HepG2 (cell line): ENCODE results near the gene PLVAP. TPM values are rescaled to one million over a fixed set of nuclear protein-coding genes. Genes with fewer than 3 reads are reported as not detected.

Experiments
- ATAC-seq: fragments of 200-7000 bp; cut with Tn5 transposase; 3 replicates; pipeline ENCODE4 v1.9.1; 2020; ENCODE audit warnings: mild to moderate bottlenecking, moderate library complexity
- BruUV-seq: library from RNA; stranded (reverse); fragments of 400-500 nt; replicated peaks from 2 replicates; lab custom pipeline; 2021; lab: Mats Ljungman, UMichigan
- CTCF ChIA-PET: fragments of 300-600 bp; formaldehyde crosslinking; extraction: SDS; loops from one replicate; lab custom pipeline; 2021; ENCODE audit warnings: low total read pairs, inconsistent platforms, low intra/inter-chr PET ratio; lab: Yijun Ruan, JAX
- POLR2A ChIA-PET: fragments of 350-600 bp; sonication (Branson Sonifier 250); formaldehyde crosslinking; loops from one replicate; lab custom pipeline; 2020; ENCODE audit warnings: antibody characterized with exemption, inconsistent platforms; lab: Yijun Ruan, JAX
- DNase-seq: peaks from one replicate; pipeline ENCODE4 v3.0.0-alpha.2; 2015; ENCODE audit warnings: low spot score
- FAIRE-seq: peaks from 3 replicates; lab custom pipeline; 2011; peaks lifted over from hg19 to GRCh38; lab: Jason Lieb, UNC
- H2AFZ ChIP-seq: one replicate; pipeline ENCODE4 v1.6.1; 2011; ENCODE audit warnings: low read length, inconsistent platforms
- H3K27ac ChIP-seq: fragments of 300-600 bp; 3 replicates; pipeline ENCODE4 v1.8.0; 2011; ENCODE audit warnings: mixed run types, mild to moderate bottlenecking, mixed read lengths, low read length, inconsistent platforms; ENCODE audit not compliant: insufficient read depth; ENCODE audit errors: extremely low read length
- H3K27me3 ChIP-seq, 2 experiments: fragments of 200-600 bp in 1 of 2; 2 replicates in 1 of 2; 3 replicates in 1 of 2; pipeline versions ENCODE4 v1.6.0 to v1.8.0; 2011; ENCODE audit warnings: low read length in 2 of 2, mild to moderate bottlenecking in 2 of 2, moderate library complexity in 2 of 2, inconsistent platforms in 1 of 2; ENCODE audit not compliant: insufficient read depth in 2 of 2, control insufficient read depth in 1 of 2
- H3K36me3 ChIP-seq, 2 experiments: fragments of 200-600 bp in 1 of 2; replicated peaks in 1 of 2; 2 replicates in 1 of 2; 3 replicates in 1 of 2; pipeline versions ENCODE4 v1.5.1 to v1.8.0; 2011; ENCODE audit warnings: low read length in 2 of 2, inconsistent platforms in 1 of 2; ENCODE audit not compliant: insufficient read depth in 2 of 2, control insufficient read depth in 1 of 2
- H3K4me1 ChIP-seq: 2 replicates; pipeline ENCODE4 v1.5.1; 2012; ENCODE audit warnings: low read length, inconsistent platforms; ENCODE audit not compliant: insufficient read depth
- H3K4me2 ChIP-seq: 2 replicates; pipeline ENCODE4 v1.6.0; 2011; ENCODE audit warnings: low read depth, low read length, inconsistent platforms
- H3K4me3 ChIP-seq, 3 experiments: fragments of 200-600 bp in 1 of 3; sonication (generic), shearing (Covaris generic) in 1 of 3; replicated peaks in 1 of 3; 2 replicates each; pipeline ENCODE4 v1.5.1; 2011 to 2016; ENCODE audit warnings: low read length in 3 of 3, inconsistent platforms in 2 of 3, low read depth in 2 of 3, mild to moderate bottlenecking in 2 of 3, control low read depth in 1 of 3, mixed read lengths in 1 of 3; ENCODE audit not compliant: insufficient read depth in 1 of 3
- H3K79me2 ChIP-seq: one replicate; pipeline ENCODE4 v1.6.1; 2011; ENCODE audit warnings: low read length, inconsistent platforms; ENCODE audit not compliant: insufficient read depth
- H3K9ac ChIP-seq: 2 replicates; pipeline ENCODE4 v1.6.0; 2011; ENCODE audit warnings: mild to moderate bottlenecking, low read depth, low read length, inconsistent platforms; ENCODE audit not compliant: insufficient read depth
- H3K9me3 ChIP-seq: 2 replicates; pipeline ENCODE4 v1.5.1; 2012; ENCODE audit warnings: mild to moderate bottlenecking, low read length
- H4K20me1 ChIP-seq: 2 replicates; pipeline ENCODE4 v1.6.0; 2011; ENCODE audit warnings: inconsistent platforms, mild to moderate bottlenecking, low read length, moderate library complexity; ENCODE audit not compliant: insufficient read depth
- BRCA1 ChIP-seq: sonication (generic); formaldehyde crosslinking; IDR thresholded peaks from 2 replicates; pipeline ENCODE4 v1.4.0; 2020; ENCODE audit warnings: missing genetic modification reagents
- CHCHD3 ChIP-seq: sonication (generic); formaldehyde crosslinking; IDR thresholded peaks from 2 replicates; pipeline ENCODE4 v1.8.0; 2022; ENCODE audit warnings: mild to moderate bottlenecking, missing genetic modification reagents, moderate library complexity
- CHD4 ChIP-seq: fragments of 200-600 bp; sonication (generic); IDR thresholded peaks from 2 replicates; pipeline ENCODE4 v1.7.0; 2017; ENCODE audit warnings: mild to moderate bottlenecking, low read length, borderline replicate concordance
- FOXA3 ChIP-seq: IDR thresholded peaks from 2 replicates; pipeline ENCODE4 v1.6.1; 2016; ENCODE audit warnings: missing genetic modification reagents, missing compliant biosample characterization
- MAZ ChIP-seq, 2 experiments: sonication (generic) in 1 of 2; formaldehyde crosslinking in 1 of 2; IDR thresholded peaks; 2 replicates each; pipeline versions ENCODE4 v1.5.0 to v1.6.1; 2012 to 2020; ENCODE audit warnings: low read depth in 2 of 2, mild to moderate bottlenecking in 2 of 2, borderline replicate concordance in 1 of 2, improper control_type of control experiment in 1 of 2, low read length in 1 of 2, missing genetic modification reagents in 1 of 2, moderate library complexity in 1 of 2
- NONO ChIP-seq, 2 experiments: fragments of 450-650 bp in 1 of 2; sonication (generic) in 1 of 2; formaldehyde crosslinking in 1 of 2; IDR thresholded peaks in 1 of 2; conservative IDR thresholded peaks in 1 of 2; 2 replicates each; pipeline versions ENCODE4 v1.6.1 to v1.8.0; 2017 to 2022; ENCODE audit warnings: mild to moderate bottlenecking in 1 of 2, missing genetic modification reagents in 1 of 2, moderate library complexity in 1 of 2
- PAX8 ChIP-seq: sonication (generic); formaldehyde crosslinking; IDR thresholded peaks from 2 replicates; pipeline ENCODE4 v1.8.0; 2022; ENCODE audit warnings: mild to moderate bottlenecking, missing genetic modification reagents, borderline replicate concordance
- RBM39 ChIP-seq: fragments of 200-400 bp; formaldehyde crosslinking; IDR thresholded peaks from one replicate; pipeline ENCODE4 v1.6.1; 2018; ENCODE audit warnings: antibody characterized with exemption, mild to moderate bottlenecking, low read depth, low read length; ENCODE audit not compliant: poor library complexity, severe bottlenecking
- SALL1 ChIP-seq: sonication (generic); formaldehyde crosslinking; IDR thresholded peaks from 2 replicates; pipeline ENCODE4 v1.8.0; 2022; ENCODE audit warnings: mild to moderate bottlenecking, missing genetic modification reagents
- SP5 ChIP-seq: IDR thresholded peaks from 2 replicates; pipeline ENCODE4 v1.6.1; 2016; ENCODE audit warnings: low read depth, borderline replicate concordance
- TARDBP ChIP-seq: sonication (generic); formaldehyde crosslinking; IDR thresholded peaks from 2 replicates; pipeline ENCODE4 v1.8.0; 2022; ENCODE audit warnings: mild to moderate bottlenecking, missing genetic modification reagents
- TCF12 ChIP-seq, 2 experiments: fragments of 450-650 bp in 1 of 2; sonication (generic) in 1 of 2; formaldehyde crosslinking in 1 of 2; IDR thresholded peaks; 2 replicates each; pipeline versions ENCODE4 v1.6.1 to v1.8.0; 2017 to 2022; ENCODE audit warnings: antibody characterized with exemption in 1 of 2, mild to moderate bottlenecking in 1 of 2, missing genetic modification reagents in 1 of 2, moderate library complexity in 1 of 2
- ZBTB8A ChIP-seq: sonication (generic); formaldehyde crosslinking; IDR thresholded peaks from 2 replicates; pipeline ENCODE4 v1.4.0; 2020; ENCODE audit warnings: mild to moderate bottlenecking, low read depth, missing genetic modification reagents, borderline replicate concordance
- ZNF251 ChIP-seq: sonication (generic); formaldehyde crosslinking; IDR thresholded peaks from 2 replicates; pipeline ENCODE4 v1.9.0; 2021; ENCODE audit warnings: mild to moderate bottlenecking, missing genetic modification reagents
- WGBS: methylation state at CpG from one replicate; pipeline ENCODE4 v1.1.6; 2017; ENCODE audit warnings: low lambda C conversion rate; 5-methylcytosine and 5-hydroxymethylcytosine counted together
- in situ Hi-C: cut with HindIII; loops from 2 replicates; pipeline ENCODE4 v1.10.0; 2017; ENCODE audit warnings: low pct_unique_long_range_greater_than_20kb; ENCODE audit not compliant: extremely low pct_ligation_motif_present
- intact Hi-C: fragments of 100-400 bp; cut with micrococcal nuclease; formaldehyde crosslinking; loops from one replicate; pipeline ENCODE4 v1.10.0; 2022; ENCODE audit not compliant: unreplicated experiment
- polyA plus RNA-seq, 8 experiments: library from polyadenylated mRNA; depleted of rRNA in 3 of 8; stranded (reverse) in 7 of 8; unstranded in 1 of 8; fragments of >200 nt; fragmentation: Illumina TruSeq in 4 of 8; extraction: Trizol in 4 of 8; gene quantifications; 2 replicates each; pipeline versions ENCODE4 v1.2.1 to v1.2.3, GENCODE V29; 2011 to 2016; ENCODE audit warnings: low read depth in 4 of 8, missing spikeins in 1 of 8, mixed read lengths in 1 of 8; ENCODE audit not compliant: insufficient read depth in 1 of 8
- total RNA-seq, 5 experiments: library from RNA; depleted of rRNA; stranded (reverse); fragments of >200 nt; fragmentation: Illumina TruSeq; extraction: Trizol; gene quantifications; 2 replicates each; pipeline ENCODE4 v1.2.3, GENCODE V29; 2016; ENCODE audit warnings: low read depth in 1 of 5
- TF ChIP-seq, protein P1 (sequence below): sonication (generic); formaldehyde crosslinking; IDR thresholded peaks from 2 replicates; pipeline ENCODE4 v1.5.0; 2020; ENCODE audit warnings: missing genetic modification reagents
- TF ChIP-seq, protein P2 (sequence below): sonication (generic); formaldehyde crosslinking; IDR thresholded peaks from 2 replicates; pipeline ENCODE4 v1.8.0; 2022; ENCODE audit warnings: missing genetic modification reagents, mild to moderate bottlenecking, inconsistent platforms, borderline replicate concordance
- TF ChIP-seq, protein P3 (sequence below): sonication (generic); formaldehyde crosslinking; IDR thresholded peaks from 2 replicates; pipeline ENCODE4 v1.4.0; 2020; ENCODE audit warnings: low read depth, mild to moderate bottlenecking, missing genetic modification reagents

PLVAP gene
- total and polyA plus RNA-seq, 2 of the 13 experiments (the other 11 are each of a cell fraction or from before 2014, with no cell fraction given) = 0.26 TPM; not detected in 1

DNA sequence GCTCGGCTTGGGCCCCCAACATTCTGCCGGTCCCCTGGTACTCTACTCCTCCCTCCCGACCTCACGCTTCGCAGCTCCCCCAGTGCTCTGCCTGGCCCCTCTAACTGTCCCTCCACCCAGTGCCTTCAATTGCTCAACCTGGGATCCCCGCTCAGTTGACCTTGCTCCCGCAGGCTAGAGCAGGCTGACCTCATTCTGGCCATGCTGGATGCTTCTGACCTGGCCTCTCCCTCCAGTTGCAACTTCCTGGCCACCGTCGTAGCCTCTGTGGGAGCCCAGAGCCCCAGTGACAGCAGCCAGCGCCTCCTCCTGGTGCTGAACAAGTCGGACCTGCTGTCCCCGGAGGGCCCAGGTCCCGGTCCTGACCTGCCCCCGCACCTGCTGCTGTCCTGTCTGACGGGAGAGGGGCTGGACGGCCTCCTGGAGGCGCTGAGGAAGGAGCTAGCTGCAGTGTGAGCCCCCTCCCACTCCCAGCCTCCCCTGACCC lies 36.2 kb downstream of the PLVAP start (continued):
- peak; percentile 30; the same call in 1 of the 2 replicates for TF ChIP-seq MAZ (IDR thresholded peaks at IDR 0.05; ENCODE audit: borderline replicate concordance, low read depth, low read length)
- TF ChIP-seq MAZ (CRISPR knock-in tag; IDR thresholded peaks at IDR 0.05; ENCODE audit: low read depth) = peak; percentile 88
- no peak for TF ChIP-seq NONO (IDR thresholded peaks at IDR 0.05)
- TF ChIP-seq NONO (CRISPR knock-in tag; conservative IDR thresholded peaks at IDR 0.05) = peak; percentile 71

DNA sequence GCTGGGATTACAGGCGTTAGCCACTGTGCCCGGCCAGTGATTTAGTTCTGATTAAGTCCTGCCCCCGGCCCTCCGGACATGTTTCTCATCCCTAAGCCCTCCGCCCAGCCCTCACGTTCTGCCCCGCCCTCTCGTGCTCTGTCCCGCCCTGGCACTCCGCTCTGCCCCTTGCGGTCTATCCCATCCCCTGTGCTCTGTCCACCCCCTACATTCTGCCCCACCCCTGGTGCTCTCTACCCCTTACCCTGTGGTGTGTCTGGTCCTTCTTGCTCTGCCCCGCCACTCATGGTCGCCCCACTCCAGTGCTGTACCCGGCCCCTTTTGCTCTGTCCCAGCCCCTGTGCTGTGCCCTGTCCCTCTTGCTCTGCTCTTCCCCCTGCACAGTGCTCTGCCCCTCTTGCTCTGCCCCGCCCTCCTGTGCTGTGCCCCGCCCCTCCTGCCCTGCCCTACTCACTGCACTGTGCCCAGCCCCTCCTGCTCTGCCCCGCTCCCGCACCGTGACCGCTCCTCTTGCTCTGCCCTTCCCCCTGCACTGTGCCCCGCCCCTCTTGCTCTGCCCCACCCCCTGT lies 36.8 kb downstream of the PLVAP start:
- ATAC-seq (peak; percentile 70), FAIRE-seq (no peak), DNase-seq (peak; percentile 49)
- Histone ChIP-seq H2AFZ (no peak overlapping the region), H3K9me3 (no peaks in the 10 kb centered on the region), H3K27me3 (no peaks in the 10 kb centered on the region; a peak in 1 of 5 replicates), H4K20me1 (no peaks in the 10 kb centered on the region), H3K27ac (peak overlapping the region; percentile 66), H3K79me2 (peaks cover 7% of the 10 kb centered on the region), H3K4me1 (peaks cover 51% of the 10 kb centered on the region), H3K4me3 (peak overlapping the region in 2 of 3 experiments; percentile 19 to 46; a peak in 2 of 6 replicates), H3K36me3 (peaks cover 1 to 9% of the 10 kb centered on the region in 2 experiments; a peak in 1 of 5 replicates), H3K4me2 (peak overlapping the region; percentile 72), H3K9ac (no peak overlapping the region; the same call in 1 of the 2 replicates)
- no TSS peak for BruUV-seq
- 27% methylated on average over 21 of the region's 21 CpGs for WGBS
- in situ Hi-C loops = no loop called here
- intact Hi-C loops = loop anchor here (10.0 kb wide), 1 partner anchor 124 kb away; the partner anchor contains the start of gene NXNL1
- ChIA-PET CTCF (no interaction called here), POLR2A (interaction anchor here (1.0 kb wide), 1 partner anchor 79 kb away, joined by 4 read pairs; the partner anchor contains the start of gene MVB12A)
- TF ChIP-seq TARDBP (CRISPR knock-in tag) (no peak), MAZ (IDR thresholded peaks at IDR 0.05; ENCODE audit: borderline replicate concordance, low read depth, low read length) (peak; percentile 41; the same call in 1 of the 2 replicates), MAZ (CRISPR knock-in tag; IDR thresholded peaks at IDR 0.05; ENCODE audit: low read depth) (peak; percentile 77; the same call in 1 of the 2 replicates), TCF12 (IDR thresholded peaks at IDR 0.05) (no peak), TCF12 (CRISPR knock-in tag; IDR thresholded peaks at IDR 0.05) (no peak), ZBTB8A (CRISPR knock-in tag) (no peak), FOXA3 (CRISPR knock-in tag) (no peak), CHD4 (no peak), PAX8 (CRISPR knock-in tag) (no peak), RBM39 (no peak), ZNF251 (no peak), SP5 (CRISPR knock-in tag) (peak; percentile 70; the same call in 1 of the 2 replicates), SALL1 (CRISPR knock-in tag) (0 out of 2 replicates have a peak, but pooled peaks have one; percentile 4), CHCHD3 (CRISPR knock-in tag) (no peak), BRCA1 (CRISPR knock-in tag) (no peak)
- TF ChIP-seq, protein P1, sequence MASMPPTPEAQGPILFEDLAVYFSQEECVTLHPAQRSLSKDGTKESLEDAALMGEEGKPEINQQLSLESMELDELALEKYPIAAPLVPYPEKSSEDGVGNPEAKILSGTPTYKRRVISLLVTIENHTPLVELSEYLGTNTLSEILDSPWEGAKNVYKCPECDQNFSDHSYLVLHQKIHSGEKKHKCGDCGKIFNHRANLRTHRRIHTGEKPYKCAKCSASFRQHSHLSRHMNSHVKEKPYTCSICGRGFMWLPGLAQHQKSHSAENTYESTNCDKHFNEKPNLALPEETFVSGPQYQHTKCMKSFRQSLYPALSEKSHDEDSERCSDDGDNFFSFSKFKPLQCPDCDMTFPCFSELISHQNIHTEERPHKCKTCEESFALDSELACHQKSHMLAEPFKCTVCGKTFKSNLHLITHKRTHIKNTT (CRISPR knock-in tag) = no peak
- TF ChIP-seq, protein P2, sequence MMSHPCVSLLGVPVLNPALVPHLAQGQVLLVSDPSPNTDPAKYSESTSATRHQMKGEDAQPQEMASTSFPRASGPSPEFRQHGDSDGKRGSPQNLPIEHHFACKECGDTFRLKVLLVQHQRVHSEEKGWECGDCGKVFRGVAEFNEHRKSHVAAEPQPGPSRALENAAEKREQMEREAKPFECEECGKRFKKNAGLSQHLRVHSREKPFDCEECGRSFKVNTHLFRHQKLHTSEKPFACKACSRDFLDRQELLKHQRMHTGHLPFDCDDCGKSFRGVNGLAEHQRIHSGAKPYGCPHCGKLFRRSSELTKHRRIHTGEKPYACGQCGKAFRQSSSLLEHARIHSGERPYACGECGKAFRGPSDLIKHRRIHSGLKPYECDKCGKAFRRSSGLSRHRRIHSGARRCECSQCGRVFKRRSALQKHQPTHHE = 0 out of 2 replicates have a peak, but pooled peaks have one; percentile 22
- TF ChIP-seq, protein P3, sequence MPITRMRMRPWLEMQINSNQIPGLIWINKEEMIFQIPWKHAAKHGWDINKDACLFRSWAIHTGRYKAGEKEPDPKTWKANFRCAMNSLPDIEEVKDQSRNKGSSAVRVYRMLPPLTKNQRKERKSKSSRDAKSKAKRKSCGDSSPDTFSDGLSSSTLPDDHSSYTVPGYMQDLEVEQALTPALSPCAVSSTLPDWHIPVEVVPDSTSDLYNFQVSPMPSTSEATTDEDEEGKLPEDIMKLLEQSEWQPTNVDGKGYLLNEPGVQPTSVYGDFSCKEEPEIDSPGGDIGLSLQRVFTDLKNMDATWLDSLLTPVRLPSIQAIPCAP (CRISPR knock-in tag) = no peak
